ENCODE data around the gene SMIM30.

Gene SMIM30

GRCh38 chr7:113083132-113083815 is 35.1 kb downstream of the SMIM30 start:
- in situ Hi-C loops (cut with MboI; ENCODE audit: low sequenced_read_pairs, unreplicated experiment): no loop called here
- no peak for TF ChIP-seq CTCF (IDR thresholded peaks at IDR 0.05; ENCODE audit: borderline replicate concordance, control extremely low read depth, extremely low read depth, insufficient read depth, missing control alignments)
- DNase-seq (ENCODE audit: low spot score): no peak

GRCh38 chr7:113078331-113078730 is 40.0 kb downstream of the SMIM30 start:
- in situ Hi-C loops (cut with MboI; ENCODE audit: low sequenced_read_pairs, unreplicated experiment): no loop called here
- no peak for DNase-seq (ENCODE audit: low spot score)
- TF ChIP-seq CTCF (IDR thresholded peaks at IDR 0.05; ENCODE audit: borderline replicate concordance, control extremely low read depth, extremely low read depth, insufficient read depth, missing control alignments): no peak

- no peak for TF ChIP-seq CTCF (IDR thresholded peaks at IDR 0.05; ENCODE audit: borderline replicate concordance, control extremely low read depth, extremely low read depth, insufficient read depth, missing control alignments)
- in situ Hi-C loops (cut with MboI; ENCODE audit: low sequenced_read_pairs, unreplicated experiment): no loop called here
Observed at GRCh38 chr7:113076703-113077102, 41.7 kb downstream of the SMIM30 start.

GRCh38 chr7:113071465-113071864 is 46.9 kb downstream of the SMIM30 start:
- no peak for DNase-seq (ENCODE audit: low spot score)
- TF ChIP-seq CTCF (IDR thresholded peaks at IDR 0.05; ENCODE audit: borderline replicate concordance, control extremely low read depth, extremely low read depth, insufficient read depth, missing control alignments): no peak
- in situ Hi-C loops (cut with MboI; ENCODE audit: low sequenced_read_pairs, unreplicated experiment): no loop called here

More at GRCh38 chr7:113076703-113077102, 41.7 kb downstream of the SMIM30 start:
- DNase-seq (ENCODE audit: low spot score): no peak

All from GM13976 (cell line).